Ovary (tissue), 3 donors: ENCODE measurements around the gene AADACL3.
"Not testable (repeated sequence)": the region's sequence is repeated elsewhere in the genome, so short reads cannot be mapped to it uniquely, and the experiment has no call there.

Experiments
- EP300 ChIP-seq: sonication (generic); formaldehyde crosslinking; IDR thresholded peaks from one replicate; pipeline ENCODE4 v1.6.1; 2017; ENCODE audit warnings: antibody characterized with exemption
- POLR2A ChIP-seq: fragments of 450-650 bp; IDR thresholded peaks from one replicate; pipeline ENCODE4 v1.6.1; 2017; ENCODE audit warnings: antibody characterized with exemption, mild to moderate bottlenecking, moderate library complexity
- TF ChIP-seq, protein P1 (sequence below), 3 donors: fragments of 450-650 bp in 2 of 3; fragments of 200-600 bp in 1 of 3; IDR thresholded peaks; one replicate each; pipeline versions ENCODE4 v1.5.1 to v1.8.0; 2016 to 2022; ENCODE audit warnings: antibody characterized with exemption in 3 of 3, mild to moderate bottlenecking in 1 of 3
- donor health status: DM: no; HTN: no; CAD: no.

DNA sequence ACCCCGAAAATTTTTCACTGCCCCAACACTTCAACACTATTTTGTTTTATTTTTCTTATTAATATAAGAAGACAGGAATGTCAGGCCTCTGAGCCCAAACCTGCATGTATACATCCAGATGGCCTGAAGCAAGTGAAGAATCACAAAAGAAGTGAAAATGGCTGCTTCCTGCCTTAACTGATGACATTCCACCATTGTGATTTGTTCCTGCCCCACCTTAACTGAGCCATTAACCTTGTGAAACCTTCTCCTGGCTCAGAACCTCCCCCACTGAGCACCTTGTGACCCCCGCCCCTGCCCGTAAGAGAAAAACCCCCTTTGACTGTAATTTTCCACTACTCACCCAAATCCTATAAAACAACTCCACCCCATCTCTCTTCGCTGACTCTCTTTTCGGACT is 2.3 kb upstream of the AADACL3 start:
- TF ChIP-seq, protein P1, sequence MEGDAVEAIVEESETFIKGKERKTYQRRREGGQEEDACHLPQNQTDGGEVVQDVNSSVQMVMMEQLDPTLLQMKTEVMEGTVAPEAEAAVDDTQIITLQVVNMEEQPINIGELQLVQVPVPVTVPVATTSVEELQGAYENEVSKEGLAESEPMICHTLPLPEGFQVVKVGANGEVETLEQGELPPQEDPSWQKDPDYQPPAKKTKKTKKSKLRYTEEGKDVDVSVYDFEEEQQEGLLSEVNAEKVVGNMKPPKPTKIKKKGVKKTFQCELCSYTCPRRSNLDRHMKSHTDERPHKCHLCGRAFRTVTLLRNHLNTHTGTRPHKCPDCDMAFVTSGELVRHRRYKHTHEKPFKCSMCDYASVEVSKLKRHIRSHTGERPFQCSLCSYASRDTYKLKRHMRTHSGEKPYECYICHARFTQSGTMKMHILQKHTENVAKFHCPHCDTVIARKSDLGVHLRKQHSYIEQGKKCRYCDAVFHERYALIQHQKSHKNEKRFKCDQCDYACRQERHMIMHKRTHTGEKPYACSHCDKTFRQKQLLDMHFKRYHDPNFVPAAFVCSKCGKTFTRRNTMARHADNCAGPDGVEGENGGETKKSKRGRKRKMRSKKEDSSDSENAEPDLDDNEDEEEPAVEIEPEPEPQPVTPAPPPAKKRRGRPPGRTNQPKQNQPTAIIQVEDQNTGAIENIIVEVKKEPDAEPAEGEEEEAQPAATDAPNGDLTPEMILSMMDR (IDR thresholded peaks at IDR 0.05) = not testable (repeated sequence)
- TF ChIP-seq EP300, POLR2A: not testable (repeated sequence)
